HepG2 (cell line): ENCODE results near the gene SH3YL1. TPM values are rescaled to one million over a fixed set of nuclear protein-coding genes. Genes with fewer than 3 reads are reported as not detected.

Experiments
- ATM ChIP-seq: fragments of 450-650 bp; IDR thresholded peaks from 2 replicates; pipeline ENCODE4 v1.7.1; 2017; ENCODE audit warnings: mild to moderate bottlenecking, borderline replicate concordance
- FIP1L1 ChIP-seq: fragments of 200-400 bp; formaldehyde crosslinking; IDR thresholded peaks from 2 replicates; pipeline ENCODE4 v1.6.1; 2018; ENCODE audit warnings: low read depth, mild to moderate bottlenecking, low read length, moderate library complexity, borderline replicate concordance; ENCODE audit not compliant: insufficient read depth
- ZNF138 ChIP-seq: sonication (generic); formaldehyde crosslinking; IDR thresholded peaks from 2 replicates; pipeline ENCODE4 v1.5.0; 2020; ENCODE audit warnings: mild to moderate bottlenecking, low read depth, missing genetic modification reagents
- ZNF224 ChIP-seq: sonication (generic); formaldehyde crosslinking; IDR thresholded peaks from 2 replicates; pipeline ENCODE4 v1.5.0; 2020; ENCODE audit warnings: mild to moderate bottlenecking, missing genetic modification reagents
- ZNF382 ChIP-seq: sonication (generic); formaldehyde crosslinking; IDR thresholded peaks from 2 replicates; pipeline ENCODE4 v1.5.0; 2020; ENCODE audit warnings: missing genetic modification reagents, mild to moderate bottlenecking, borderline replicate concordance
- polyA plus RNA-seq, 8 experiments: library from polyadenylated mRNA; depleted of rRNA in 3 of 8; stranded (reverse) in 7 of 8; unstranded in 1 of 8; fragments of >200 nt; fragmentation: Illumina TruSeq in 4 of 8; extraction: Trizol in 4 of 8; gene quantifications; 2 replicates each; pipeline versions ENCODE4 v1.2.1 to v1.2.3, GENCODE V29; 2011 to 2016; ENCODE audit warnings: low read depth in 4 of 8, missing spikeins in 1 of 8, mixed read lengths in 1 of 8; ENCODE audit not compliant: insufficient read depth in 1 of 8
- total RNA-seq, 5 experiments: library from RNA; depleted of rRNA; stranded (reverse); fragments of >200 nt; fragmentation: Illumina TruSeq; extraction: Trizol; gene quantifications; 2 replicates each; pipeline ENCODE4 v1.2.3, GENCODE V29; 2016; ENCODE audit warnings: low read depth in 1 of 5
- TF ChIP-seq, protein P1 (sequence below): sonication (generic); formaldehyde crosslinking; IDR thresholded peaks from one replicate; pipeline ENCODE4 v1.5.1; 2020; ENCODE audit warnings: mild to moderate bottlenecking, missing genetic modification reagents; ENCODE audit errors: not compliant biosample characterization
- TF ChIP-seq, protein P2 (sequence below): sonication (generic); formaldehyde crosslinking; IDR thresholded peaks from 2 replicates; pipeline ENCODE4 v1.4.0; 2020; ENCODE audit warnings: missing genetic modification reagents
- TF ChIP-seq, protein P3 (sequence below): sonication (generic); formaldehyde crosslinking; IDR thresholded peaks from 2 replicates; pipeline ENCODE4 v1.5.0; 2020; ENCODE audit warnings: missing genetic modification reagents
- TF ChIP-seq, protein P4 (sequence below): IDR thresholded peaks from 2 replicates; pipeline ENCODE4 v1.6.1; 2016; ENCODE audit warnings: missing compliant biosample characterization, missing genetic modification reagents, borderline replicate concordance
- TF ChIP-seq, protein P5 (sequence below): sonication (generic); formaldehyde crosslinking; IDR thresholded peaks from 2 replicates; pipeline ENCODE4 v1.8.1; 2023; ENCODE audit warnings: mild to moderate bottlenecking, missing genetic modification reagents
- TF ChIP-seq, protein P6 (sequence below): sonication (generic); formaldehyde crosslinking; IDR thresholded peaks from 2 replicates; pipeline ENCODE4 v1.4.0; 2020; ENCODE audit warnings: missing genetic modification reagents, mild to moderate bottlenecking, borderline replicate concordance

Gene SH3YL1
- total and polyA plus RNA-seq, 2 of the 13 experiments (the other 11 are each of a cell fraction or from before 2014, with no cell fraction given), result 13.0 to 48.2 TPM

DNA sequence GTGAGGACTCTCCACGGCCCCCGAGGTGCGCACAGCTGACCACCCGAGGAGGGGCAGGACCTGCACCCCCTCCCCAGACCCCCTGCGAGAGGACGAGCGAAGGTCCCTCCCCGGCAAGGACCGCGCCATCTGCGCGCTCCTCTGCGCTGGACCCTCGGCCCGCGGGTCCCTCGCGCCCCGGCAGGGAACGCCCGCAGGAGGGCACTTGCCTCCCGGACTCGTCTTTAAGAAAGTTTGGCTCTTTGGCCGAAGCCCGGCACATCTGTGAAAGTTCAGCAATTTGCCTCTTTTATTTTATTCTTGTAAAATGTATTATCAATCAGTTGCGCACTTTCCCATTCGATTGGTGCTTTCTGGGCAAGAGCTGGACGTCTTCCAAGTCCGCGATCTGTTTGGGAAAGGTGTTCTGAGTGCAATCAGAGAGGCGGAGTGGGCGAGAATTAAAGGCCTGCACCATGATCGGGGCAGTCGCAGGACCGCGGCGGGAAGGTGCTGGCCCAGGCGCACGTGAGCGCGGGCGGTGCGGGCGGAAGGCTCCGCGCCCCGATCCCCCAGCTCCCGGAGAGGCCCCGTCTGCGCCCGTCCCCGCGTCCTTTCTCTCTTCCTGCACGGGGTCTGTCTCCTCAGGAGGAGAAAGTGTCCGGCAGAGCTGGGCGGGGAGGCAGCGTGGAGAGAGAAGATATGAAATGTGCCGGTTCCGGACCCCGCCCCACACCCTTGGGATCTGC, 25.7 kb upstream of the SH3YL1 start (continued):
- TF ChIP-seq, protein P1, sequence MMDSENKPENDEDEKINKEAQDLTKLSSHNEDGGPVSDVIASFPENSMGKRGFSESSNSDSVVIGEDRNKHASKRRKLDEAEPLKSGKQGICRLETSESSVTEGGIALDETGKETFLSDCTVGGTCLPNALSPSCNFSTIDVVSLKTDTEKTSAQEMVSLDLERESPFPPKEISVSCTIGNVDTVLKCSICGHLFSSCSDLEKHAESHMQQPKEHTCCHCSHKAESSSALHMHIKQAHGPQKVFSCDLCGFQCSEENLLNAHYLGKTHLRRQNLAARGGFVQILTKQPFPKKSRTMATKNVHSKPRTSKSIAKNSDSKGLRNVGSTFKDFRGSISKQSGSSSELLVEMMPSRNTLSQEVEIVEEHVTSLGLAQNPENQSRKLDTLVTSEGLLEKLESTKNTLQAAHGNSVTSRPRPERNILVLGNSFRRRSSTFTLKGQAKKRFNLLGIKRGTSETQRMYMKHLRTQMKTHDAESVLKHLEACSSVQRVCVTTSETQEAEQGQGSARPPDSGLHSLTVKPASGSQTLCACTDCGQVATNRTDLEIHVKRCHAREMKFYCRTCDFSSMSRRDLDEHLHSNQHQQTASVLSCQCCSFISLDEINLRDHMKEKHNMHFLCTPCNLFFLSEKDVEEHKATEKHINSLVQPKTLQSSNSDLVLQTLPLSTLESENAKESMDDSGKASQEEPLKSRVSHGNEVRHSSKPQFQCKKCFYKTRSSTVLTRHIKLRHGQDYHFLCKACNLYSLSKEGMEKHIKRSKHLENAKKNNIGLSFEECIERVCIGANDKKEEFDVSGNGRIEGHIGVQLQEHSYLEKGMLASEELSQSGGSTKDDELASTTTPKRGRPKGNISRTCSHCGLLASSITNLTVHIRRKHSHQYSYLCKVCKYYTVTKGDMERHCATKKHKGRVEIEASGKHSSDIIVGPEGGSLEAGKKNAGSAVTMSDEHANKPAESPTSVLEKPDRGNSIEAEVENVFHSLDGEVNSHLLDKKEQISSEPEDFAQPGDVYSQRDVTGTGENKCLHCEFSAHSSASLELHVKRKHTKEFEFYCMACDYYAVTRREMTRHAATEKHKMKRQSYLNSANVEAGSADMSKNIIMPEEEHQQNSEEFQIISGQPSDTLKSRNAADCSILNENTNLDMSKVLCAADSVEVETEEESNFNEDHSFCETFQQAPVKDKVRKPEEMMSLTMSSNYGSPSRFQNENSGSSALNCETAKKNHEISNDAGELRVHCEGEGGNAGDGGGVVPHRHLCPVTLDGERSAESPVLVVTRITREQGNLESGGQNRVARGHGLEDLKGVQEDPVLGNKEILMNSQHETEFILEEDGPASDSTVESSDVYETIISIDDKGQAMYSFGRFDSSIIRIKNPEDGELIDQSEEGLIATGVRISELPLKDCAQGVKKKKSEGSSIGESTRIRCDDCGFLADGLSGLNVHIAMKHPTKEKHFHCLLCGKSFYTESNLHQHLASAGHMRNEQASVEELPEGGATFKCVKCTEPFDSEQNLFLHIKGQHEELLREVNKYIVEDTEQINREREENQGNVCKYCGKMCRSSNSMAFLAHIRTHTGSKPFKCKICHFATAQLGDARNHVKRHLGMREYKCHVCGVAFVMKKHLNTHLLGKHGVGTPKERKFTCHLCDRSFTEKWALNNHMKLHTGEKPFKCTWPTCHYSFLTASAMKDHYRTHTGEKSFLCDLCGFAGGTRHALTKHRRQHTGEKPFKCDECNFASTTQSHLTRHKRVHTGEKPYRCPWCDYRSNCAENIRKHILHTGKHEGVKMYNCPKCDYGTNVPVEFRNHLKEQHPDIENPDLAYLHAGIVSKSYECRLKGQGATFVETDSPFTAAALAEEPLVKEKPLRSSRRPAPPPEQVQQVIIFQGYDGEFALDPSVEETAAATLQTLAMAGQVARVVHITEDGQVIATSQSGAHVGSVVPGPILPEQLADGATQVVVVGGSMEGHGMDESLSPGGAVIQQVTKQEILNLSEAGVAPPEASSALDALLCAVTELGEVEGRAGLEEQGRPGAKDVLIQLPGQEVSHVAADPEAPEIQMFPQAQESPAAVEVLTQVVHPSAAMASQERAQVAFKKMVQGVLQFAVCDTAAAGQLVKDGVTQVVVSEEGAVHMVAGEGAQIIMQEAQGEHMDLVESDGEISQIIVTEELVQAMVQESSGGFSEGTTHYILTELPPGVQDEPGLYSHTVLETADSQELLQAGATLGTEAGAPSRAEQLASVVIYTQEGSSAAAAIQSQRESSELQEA, result no peak
- TF ChIP-seq ZNF382 (CRISPR knock-in tag) (no peak), ZNF224 (CRISPR knock-in tag) (no peak), FIP1L1 (no peak), ZNF138 (CRISPR knock-in tag) (no peak), ATM (no peak)
- TF ChIP-seq, protein P2, sequence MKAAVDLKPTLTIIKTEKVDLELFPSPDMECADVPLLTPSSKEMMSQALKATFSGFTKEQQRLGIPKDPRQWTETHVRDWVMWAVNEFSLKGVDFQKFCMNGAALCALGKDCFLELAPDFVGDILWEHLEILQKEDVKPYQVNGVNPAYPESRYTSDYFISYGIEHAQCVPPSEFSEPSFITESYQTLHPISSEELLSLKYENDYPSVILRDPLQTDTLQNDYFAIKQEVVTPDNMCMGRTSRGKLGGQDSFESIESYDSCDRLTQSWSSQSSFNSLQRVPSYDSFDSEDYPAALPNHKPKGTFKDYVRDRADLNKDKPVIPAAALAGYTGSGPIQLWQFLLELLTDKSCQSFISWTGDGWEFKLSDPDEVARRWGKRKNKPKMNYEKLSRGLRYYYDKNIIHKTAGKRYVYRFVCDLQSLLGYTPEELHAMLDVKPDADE, result no peak
- TF ChIP-seq, protein P3, sequence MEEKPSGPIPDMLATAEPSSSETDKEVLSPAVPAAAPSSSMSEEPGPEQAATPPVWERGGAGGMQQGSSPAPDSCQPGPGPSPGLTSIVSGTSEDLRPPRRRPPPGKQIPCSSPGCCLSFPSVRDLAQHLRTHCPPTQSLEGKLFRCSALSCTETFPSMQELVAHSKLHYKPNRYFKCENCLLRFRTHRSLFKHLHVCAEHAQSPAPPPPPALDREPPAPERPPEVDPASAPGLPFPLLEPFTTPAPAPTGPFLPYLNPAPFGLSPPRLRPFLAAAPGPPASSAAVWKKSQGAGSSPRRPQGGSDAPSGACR (CRISPR knock-in tag), result 0 out of 2 replicates have a peak, but pooled peaks have one; percentile 67
- TF ChIP-seq, protein P4, sequence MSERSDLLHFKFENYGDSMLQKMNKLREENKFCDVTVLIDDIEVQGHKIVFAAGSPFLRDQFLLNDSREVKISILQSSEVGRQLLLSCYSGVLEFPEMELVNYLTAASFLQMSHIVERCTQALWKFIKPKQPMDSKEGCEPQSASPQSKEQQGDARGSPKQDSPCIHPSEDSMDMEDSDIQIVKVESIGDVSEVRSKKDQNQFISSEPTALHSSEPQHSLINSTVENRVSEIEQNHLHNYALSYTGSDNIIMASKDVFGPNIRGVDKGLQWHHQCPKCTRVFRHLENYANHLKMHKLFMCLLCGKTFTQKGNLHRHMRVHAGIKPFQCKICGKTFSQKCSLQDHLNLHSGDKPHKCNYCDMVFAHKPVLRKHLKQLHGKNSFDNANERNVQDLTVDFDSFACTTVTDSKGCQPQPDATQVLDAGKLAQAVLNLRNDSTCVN (CRISPR knock-in tag), result no peak
- TF ChIP-seq, protein P5, sequence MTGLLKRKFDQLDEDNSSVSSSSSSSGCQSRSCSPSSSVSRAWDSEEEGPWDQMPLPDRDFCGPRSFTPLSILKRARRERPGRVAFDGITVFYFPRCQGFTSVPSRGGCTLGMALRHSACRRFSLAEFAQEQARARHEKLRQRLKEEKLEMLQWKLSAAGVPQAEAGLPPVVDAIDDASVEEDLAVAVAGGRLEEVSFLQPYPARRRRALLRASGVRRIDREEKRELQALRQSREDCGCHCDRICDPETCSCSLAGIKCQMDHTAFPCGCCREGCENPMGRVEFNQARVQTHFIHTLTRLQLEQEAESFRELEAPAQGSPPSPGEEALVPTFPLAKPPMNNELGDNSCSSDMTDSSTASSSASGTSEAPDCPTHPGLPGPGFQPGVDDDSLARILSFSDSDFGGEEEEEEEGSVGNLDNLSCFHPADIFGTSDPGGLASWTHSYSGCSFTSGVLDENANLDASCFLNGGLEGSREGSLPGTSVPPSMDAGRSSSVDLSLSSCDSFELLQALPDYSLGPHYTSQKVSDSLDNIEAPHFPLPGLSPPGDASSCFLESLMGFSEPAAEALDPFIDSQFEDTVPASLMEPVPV (CRISPR knock-in tag), result peak; percentile 51; the same call in 1 of the 2 replicates
- TF ChIP-seq, protein P6, sequence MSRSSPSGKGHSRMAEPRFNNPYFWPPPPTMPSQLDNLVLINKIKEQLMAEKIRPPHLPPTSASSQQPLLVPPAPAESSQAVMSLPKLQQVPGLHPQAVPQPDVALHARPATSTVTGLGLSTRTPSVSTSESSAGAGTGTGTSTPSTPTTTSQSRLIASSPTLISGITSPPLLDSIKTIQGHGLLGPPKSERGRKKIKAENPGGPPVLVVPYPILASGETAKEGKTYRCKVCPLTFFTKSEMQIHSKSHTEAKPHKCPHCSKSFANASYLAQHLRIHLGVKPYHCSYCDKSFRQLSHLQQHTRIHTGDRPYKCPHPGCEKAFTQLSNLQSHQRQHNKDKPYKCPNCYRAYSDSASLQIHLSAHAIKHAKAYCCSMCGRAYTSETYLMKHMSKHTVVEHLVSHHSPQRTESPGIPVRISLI (CRISPR knock-in tag), result no peak
